Dedifferentiated amniotic fluid mesenchymal stem cell (primary cell): ENCODE data around the gene SRRM4.
"Not testable (repeated sequence)": the region's sequence is repeated elsewhere in the genome, so short reads cannot be mapped to it uniquely, and the experiment has no call there.

Source experiments
- DNase-seq: peaks from one replicate; pipeline ENCODE4 v3.0.0-alpha.2; 2016; ENCODE audit errors: extremely low spot score

The SRRM4 gene

GRCh38 chr12:119008691-119009221 is 27.4 kb downstream of the SRRM4 start:
- no peak for DNase-seq

DNA sequence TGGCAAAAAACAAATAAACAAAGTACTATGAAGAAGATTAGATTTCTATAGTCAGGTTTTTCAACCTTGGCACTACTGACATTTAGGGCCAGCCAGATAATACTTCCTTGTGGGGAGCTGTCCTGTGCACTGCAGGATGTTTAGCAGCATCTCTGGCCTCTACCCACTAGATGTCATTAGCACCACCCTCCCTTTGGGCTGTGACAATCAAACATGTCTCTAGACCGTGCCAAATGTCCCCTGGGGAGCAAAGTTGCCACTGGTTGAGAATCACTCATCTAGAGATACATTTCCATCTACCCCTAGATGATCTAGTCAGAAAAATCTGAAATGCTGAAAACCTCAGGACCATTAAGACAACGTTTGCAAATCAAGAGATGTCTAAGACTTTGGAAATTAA is 29.9 kb downstream of the SRRM4 start:
- no peak for DNase-seq

GRCh38 chr12:119012179-119012578 is 30.8 kb downstream of the SRRM4 start:
- DNase-seq = no peak

- no peak for DNase-seq
These were observed 31.7 kb downstream of the SRRM4 start for GRCh38 chr12:119013023-119013422.

GRCh38 chr12:119014368-119014767 is 33.0 kb downstream of the SRRM4 start:
- no peak for DNase-seq

DNA sequence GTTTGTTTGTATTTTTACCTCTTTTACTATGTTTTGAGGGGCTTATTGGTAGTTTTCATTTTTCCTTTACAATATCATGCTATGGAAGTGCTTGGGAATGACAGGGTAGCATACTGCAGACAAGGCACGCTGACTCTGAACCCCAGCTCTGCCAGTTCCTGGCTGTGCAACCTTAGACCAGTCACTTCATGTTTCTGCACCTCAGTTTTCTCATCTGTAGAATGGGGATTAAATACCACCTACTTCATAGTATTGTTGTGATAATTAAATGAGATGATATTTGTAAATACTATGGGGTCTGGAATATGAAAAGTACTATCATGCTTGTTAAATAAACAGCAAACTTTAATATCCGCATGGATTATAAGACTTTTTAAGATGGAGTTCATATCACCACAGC is 35.4 kb downstream of the SRRM4 start:
- DNase-seq = no peak

GRCh38 chr12:119019166-119019565 is 37.8 kb downstream of the SRRM4 start:
- no peak for DNase-seq

DNA sequence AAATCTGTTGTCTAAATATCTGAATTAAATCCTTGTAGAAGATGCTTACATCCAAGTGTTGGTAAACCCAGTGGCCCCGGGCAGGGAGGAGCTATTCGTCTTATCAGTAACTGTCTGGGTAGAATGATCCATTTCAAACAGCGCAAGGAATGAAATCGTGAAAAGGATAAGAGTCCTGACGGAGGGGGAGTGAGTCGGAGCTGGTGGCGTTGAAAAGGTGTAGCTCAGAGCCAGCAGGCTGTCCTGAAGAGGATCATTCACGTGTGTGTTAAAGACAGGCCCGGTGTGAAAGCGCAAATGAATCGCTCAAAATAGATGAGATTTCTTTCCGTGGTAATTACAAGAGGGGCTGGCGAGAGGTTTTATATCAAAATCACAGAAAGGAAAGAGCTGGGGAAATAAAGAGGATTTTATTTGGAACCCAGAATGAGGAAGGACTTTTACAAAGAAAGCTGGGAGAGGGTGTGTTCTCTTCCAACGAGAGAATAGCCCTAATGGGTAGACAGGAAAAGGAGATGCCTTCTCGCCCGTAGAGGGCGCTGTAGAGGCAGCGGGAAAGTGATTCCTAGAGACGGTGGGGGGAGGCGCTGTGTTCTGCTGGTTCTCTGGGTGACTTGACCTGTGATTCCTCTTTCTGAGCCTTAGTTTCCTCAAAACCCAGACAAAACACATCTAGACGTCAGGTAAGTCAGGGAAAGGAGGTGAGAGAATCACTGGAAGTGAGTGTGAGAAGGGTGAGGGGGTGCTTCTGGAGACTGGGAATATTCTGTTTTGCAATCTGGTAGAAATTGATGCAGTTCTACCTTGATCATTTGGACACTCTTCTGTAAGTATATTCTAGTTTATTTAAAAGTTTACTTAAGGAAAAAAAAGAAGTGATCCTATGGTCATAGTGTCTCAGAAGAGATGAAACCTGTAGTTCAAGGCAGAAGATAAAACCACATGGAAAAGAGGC is 39.3 kb downstream of the SRRM4 start:
- DNase-seq = no peak

DNA sequence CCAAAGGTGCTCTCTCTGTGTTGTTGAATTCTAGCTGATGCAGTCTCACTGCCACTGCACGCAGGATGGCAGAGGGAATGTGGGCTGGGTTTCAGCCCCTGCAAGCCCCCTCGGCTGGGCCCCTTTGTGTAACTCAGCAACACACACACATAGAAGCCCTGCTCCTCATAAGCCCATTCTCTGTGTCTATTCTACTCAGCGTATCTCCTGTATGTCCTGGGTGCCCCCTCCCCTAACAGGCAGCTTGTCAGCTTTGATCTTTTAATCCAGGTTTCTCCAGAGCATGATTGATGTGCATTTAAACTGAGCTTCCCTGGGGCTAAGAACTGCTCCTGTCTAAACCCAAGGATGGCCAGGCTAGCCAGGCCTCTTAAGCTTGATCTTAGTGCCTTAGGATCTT is 43.0 kb downstream of the SRRM4 start:
- no peak for DNase-seq

GRCh38 chr12:119025786-119026185 is 44.4 kb downstream of the SRRM4 start:
- no peak for DNase-seq

DNA sequence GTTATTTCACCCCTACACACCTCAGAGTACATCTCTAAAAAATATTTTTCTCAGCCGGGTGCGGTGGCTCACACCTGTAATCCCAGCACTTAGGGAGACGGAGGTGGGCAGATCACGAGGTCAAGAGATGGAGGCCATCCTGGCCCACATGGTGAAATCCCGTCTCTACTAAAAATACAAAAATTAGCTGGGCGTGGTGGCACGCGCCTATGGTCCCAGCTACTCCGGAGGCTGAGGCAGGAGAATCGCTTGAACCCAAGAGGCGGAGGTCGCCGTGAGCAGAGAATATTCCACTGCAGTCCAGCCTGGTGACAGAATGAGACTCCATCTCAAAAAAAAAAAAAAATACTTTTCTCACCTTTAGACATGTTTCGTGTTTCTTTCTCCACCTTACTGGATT is 52.0 kb downstream of the SRRM4 start:
- not testable (repeated sequence) for DNase-seq

DNA sequence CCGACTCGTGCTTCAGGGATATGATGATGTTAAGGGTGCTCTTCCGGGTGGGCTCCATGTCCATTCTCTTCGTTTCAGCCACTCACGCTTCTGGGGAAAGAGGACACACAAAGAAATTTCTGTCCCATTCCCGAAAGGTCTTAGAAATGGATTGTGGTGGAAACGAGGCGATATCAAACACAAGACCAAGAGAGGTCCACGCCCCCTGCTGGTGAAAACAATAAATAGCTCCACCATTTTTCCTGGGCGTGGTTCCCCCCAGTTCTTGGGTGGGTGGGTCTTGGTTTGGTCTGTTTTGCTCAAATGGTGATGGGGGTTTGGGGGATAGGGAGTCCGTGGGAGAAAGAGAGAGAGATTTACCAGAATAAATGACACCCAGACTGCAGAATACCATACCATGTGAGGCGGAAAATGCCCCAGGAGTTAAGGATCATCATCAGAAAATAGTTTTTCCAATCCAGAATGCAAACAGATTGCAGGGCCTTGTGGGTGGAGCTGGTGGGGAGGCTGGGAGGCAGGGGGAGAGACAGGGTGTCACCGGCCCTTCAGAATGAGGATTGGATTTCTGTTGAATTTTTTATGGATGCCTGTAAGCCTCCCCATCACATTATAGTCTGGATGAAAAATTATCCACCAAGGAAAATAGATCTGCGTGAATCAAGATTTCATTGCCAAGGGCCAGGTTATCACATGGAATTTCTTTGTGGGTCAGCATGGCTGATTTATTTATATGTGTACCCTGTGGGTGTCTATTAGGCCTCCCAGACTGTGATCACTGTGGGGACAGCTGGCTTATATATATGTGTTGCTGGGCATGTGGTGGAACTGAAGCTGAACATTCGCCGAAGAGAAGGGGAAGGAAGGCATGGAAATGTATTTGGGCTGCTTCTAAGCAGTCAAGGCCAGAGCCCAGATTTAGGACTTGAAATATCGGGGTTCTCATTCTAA is 55.8 kb downstream of the SRRM4 start:
- no peak for DNase-seq

GRCh38 chr12:119044094-119044493 is 62.8 kb downstream of the SRRM4 start:
- DNase-seq = no peak

- no peak for DNase-seq
These were observed 66.3 kb downstream of the SRRM4 start for GRCh38 chr12:119047641-119048040.

DNA sequence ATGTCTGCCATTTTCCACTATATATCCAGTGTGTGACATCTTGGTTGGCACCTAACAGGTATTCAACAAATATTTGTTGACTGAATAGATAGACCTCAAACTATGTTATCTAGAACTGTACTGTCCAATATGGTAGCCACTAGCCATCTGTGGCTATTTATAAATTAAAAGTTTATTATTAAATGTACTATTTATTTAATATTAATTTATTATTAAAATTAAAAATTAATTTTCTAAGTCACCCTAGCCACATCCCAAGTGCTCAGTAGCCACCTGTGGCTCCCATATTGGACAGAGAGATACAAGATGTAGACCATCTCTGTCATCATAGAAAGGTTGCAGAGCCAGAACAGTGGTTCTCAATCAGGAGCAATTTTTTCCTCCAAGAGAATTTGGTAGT is 69.3 kb downstream of the SRRM4 start:
- no peak for DNase-seq

- DNase-seq = no peak
These were observed 70.1 kb downstream of the SRRM4 start for GRCh38 chr12:119051474-119051873.

- no peak for DNase-seq
These were observed 70.7 kb downstream of the SRRM4 start for GRCh38 chr12:119052001-119052400.

- no peak for DNase-seq
These were observed 74.6 kb downstream of the SRRM4 start for GRCh38 chr12:119055977-119056376.

DNA sequence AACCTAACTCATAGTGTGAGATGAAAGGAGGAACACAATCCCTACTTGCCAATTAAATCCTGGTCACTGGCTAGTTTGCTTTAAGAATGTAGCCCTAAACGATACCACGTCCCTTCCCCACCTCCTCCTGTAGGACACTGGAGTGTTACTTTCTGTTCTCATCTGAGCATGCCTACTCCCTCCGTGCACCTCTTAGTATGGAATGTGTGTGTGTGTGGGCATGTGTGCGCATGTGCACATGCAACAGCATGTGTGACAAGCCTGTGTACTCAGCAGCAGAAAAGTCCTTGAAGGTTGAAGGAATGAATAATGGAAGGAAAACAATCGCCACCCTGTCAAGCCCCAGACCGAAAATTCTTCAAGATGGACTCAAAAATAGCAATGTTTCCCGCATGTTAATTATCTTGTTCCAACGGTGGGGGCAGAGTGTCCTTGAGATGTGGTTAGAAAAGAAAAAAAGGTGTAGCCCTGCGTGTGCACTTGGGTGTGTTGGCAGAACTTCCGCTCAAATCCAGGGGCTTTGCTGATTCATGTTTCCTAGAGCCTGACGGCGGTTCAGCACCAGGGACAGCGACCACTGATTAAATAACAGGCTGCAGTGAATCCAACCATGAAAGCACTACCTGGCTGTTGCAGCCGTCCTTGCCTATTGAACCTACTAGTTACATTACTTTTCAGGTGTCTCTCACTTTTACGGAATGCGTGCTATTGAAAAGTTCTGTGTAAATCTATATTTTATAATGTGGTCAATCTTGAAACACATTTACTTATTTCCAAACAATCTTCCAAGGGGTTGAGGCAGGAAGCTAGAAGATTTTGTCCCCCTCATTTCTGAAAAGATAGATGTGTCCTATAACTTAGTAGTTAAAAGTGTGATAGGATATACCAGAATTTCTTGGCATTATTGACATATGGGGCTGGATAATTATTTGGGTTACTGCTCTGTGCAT is 79.8 kb downstream of the SRRM4 start:
- DNase-seq = no peak

- no peak for DNase-seq
These were observed 87.0 kb downstream of the SRRM4 start for GRCh38 chr12:119068129-119068856.
